GM12891 (cell line): ENCODE data around the gene SPTBN1.

Experiments used
- DNase-seq: peaks from one replicate; pipeline ENCODE4 v3.0.0; 2011; ENCODE audit warnings: low spot score; ENCODE audit not compliant: insufficient read length
- FAIRE-seq: peaks from 2 replicates; lab custom pipeline; 2011; peaks lifted over from hg19 to GRCh38; lab: Jason Lieb, UNC
- PAX5 ChIP-seq: IDR thresholded peaks from 2 replicates; pipeline ENCODE4 v1.6.1; 2011; ENCODE audit warnings: low read length, moderate library complexity, mild to moderate bottlenecking; ENCODE audit not compliant: insufficient read depth, severe bottlenecking
- POLR2A ChIP-seq: IDR thresholded peaks from 2 replicates; pipeline ENCODE4 v1.6.1; 2011; ENCODE audit warnings: low read depth, low read length, control low read depth
- POLR2AphosphoS5 ChIP-seq: IDR thresholded peaks from 2 replicates; pipeline ENCODE4 v1.6.1; 2011; ENCODE audit warnings: low read depth, low read length, control low read depth
- POU2F2 ChIP-seq: IDR thresholded peaks from 2 replicates; pipeline ENCODE4 v1.6.1; 2011; ENCODE audit warnings: low read depth, mild to moderate bottlenecking, control low read depth, low read length, moderate library complexity
- SPI1 ChIP-seq: IDR thresholded peaks from 2 replicates; pipeline ENCODE4 v1.6.1; 2011; ENCODE audit warnings: low read depth, low read length, control low read depth
- TAF1 ChIP-seq: IDR thresholded peaks from 2 replicates; pipeline ENCODE4 v1.6.1; 2011; ENCODE audit warnings: low read depth, low read length, control low read depth

SPTBN1 gene

GRCh38 chr2:54565551-54565950 is 109.4 kb downstream of the SPTBN1 start:
- no peak for TF ChIP-seq PAX5
- FAIRE-seq, result no peak

GRCh38 chr2:54566896-54567295 is 110.8 kb downstream of the SPTBN1 start:
- TF ChIP-seq POLR2A (no peak), TAF1 (no peak), SPI1 (no peak), PAX5 (no peak), POLR2AphosphoS5 (no peak), POU2F2 (no peak)

More at GRCh38 chr2:54565551-54565950, 109.4 kb downstream of the SPTBN1 start:
- no peak for DNase-seq

GRCh38 chr2:54568876-54569321 is 112.8 kb downstream of the SPTBN1 start:
- DNase-seq (no peak), FAIRE-seq (peak; percentile 68)
- TF ChIP-seq POU2F2 (no peak), POLR2AphosphoS5 (no peak), SPI1 (no peak), PAX5 (no peak), TAF1 (no peak), POLR2A (no peak)

More at GRCh38 chr2:54566896-54567295, 110.8 kb downstream of the SPTBN1 start:
- no peak for DNase-seq
- no peak for FAIRE-seq

- DNase-seq (no peak), FAIRE-seq (peak; percentile 16)
- TF ChIP-seq POLR2A (peak; percentile 31; the same call in 1 of the 2 replicates), SPI1 (0 out of 2 replicates have a peak, but pooled peaks have one; percentile 37), TAF1 (peak; percentile 38; the same call in 1 of the 2 replicates), PAX5 (peak; percentile 83), POLR2AphosphoS5 (no peak; the same call in 1 of the 2 replicates), POU2F2 (0 out of 2 replicates have a peak, but pooled peaks have one; percentile 39)
These were observed 113.7 kb downstream of the SPTBN1 start for GRCh38 chr2:54569745-54570301.

GRCh38 chr2:54570321-54570855 is 114.3 kb downstream of the SPTBN1 start:
- no peak for FAIRE-seq
- TF ChIP-seq SPI1 (no peak), POLR2A (no peak; the same call in 1 of the 2 replicates), POLR2AphosphoS5 (no peak), POU2F2 (no peak), TAF1 (no peak), PAX5 (no peak)
- no peak for DNase-seq

GRCh38 chr2:54570925-54571694 is 115.0 kb downstream of the SPTBN1 start:
- no peak for DNase-seq
- peak; percentile 96 for FAIRE-seq
- peak; percentile 89 for TF ChIP-seq SPI1
- peak; percentile 53; the same call in 1 of the 2 replicates for TF ChIP-seq POLR2A
- TF ChIP-seq PAX5, result no peak
- peak; percentile 53; the same call in 1 of the 2 replicates for TF ChIP-seq TAF1
- peak; percentile 55; the same call in 1 of the 2 replicates for TF ChIP-seq POLR2AphosphoS5
- peak; percentile 100 for TF ChIP-seq POU2F2

- FAIRE-seq, result no peak
- no peak for DNase-seq
- TF ChIP-seq POU2F2, result no peak
- no peak for TF ChIP-seq SPI1
- TF ChIP-seq POLR2AphosphoS5, result no peak
- TF ChIP-seq PAX5, result no peak
- no peak for TF ChIP-seq POLR2A
These were observed 116.1 kb downstream of the SPTBN1 start for GRCh38 chr2:54572262-54572635.

- FAIRE-seq, result peak; percentile 40
These were observed 116.8 kb downstream of the SPTBN1 start for GRCh38 chr2:54572636-54573536.

GRCh38 chr2:54573537-54573919 is 117.4 kb downstream of the SPTBN1 start:
- FAIRE-seq, result no peak

More at GRCh38 chr2:54572636-54573536, 116.8 kb downstream of the SPTBN1 start:
- TF ChIP-seq TAF1 (0 out of 2 replicates have a peak, but pooled peaks have one; percentile 24), POLR2A (peak; percentile 39; the same call in 1 of the 2 replicates), POLR2AphosphoS5 (peak; percentile 45), PAX5 (no peak), POU2F2 (no peak)
- DNase-seq, result no peak

More at GRCh38 chr2:54573537-54573919, 117.4 kb downstream of the SPTBN1 start:
- TF ChIP-seq TAF1 (no peak), SPI1 (no peak), POLR2A (no peak; the same call in 1 of the 2 replicates), PAX5 (no peak), POLR2AphosphoS5 (no peak), POU2F2 (no peak)
- DNase-seq, result no peak
